ENCODE results near the gene CHTF8. TPM values are rescaled to one million over a fixed set of nuclear protein-coding genes. Genes with fewer than 3 reads are reported as not detected.

Gene CHTF8
- total and polyA plus RNA-seq, 10 of the 15 experiments (the other 5 are each of a cell fraction or from before 2014, with no cell fraction given): 18.5 to 159 (median 102) TPM

- TF ChIP-seq NKRF (conservative IDR thresholded peaks at IDR 0.05): no peak
- no peak for TF ChIP-seq SUPT20H (IDR thresholded peaks at IDR 0.05; ENCODE audit: borderline replicate concordance, control insufficient read depth, low read depth, low read length)
- TF ChIP-seq EGR1 (IDR thresholded peaks at IDR 0.05; ENCODE audit: borderline replicate concordance in 1 of 2, low read depth in 2 of 2, low read length in 2 of 2): peak in 1 of 2 experiments; percentile 79; a peak in 2 of 3 replicates
These were observed 1.1 kb downstream of the CHTF8 start (continued) for GRCh38 chr16:69131167-69131838.

- Histone ChIP-seq H3K79me2 (ENCODE audit: control insufficient read depth, insufficient read depth, low read length) (peaks cover 72% of the 10 kb centered on the region), H3K27me3 (replicated peaks in 1 of 2; ENCODE audit: control insufficient read depth in 2 of 2, insufficient read depth in 2 of 2, low read length in 1 of 2) (no peaks in the 10 kb centered on the region), H3K4me2 (ENCODE audit: control insufficient read depth, insufficient read depth) (peak overlapping the region; percentile 66), H3K9ac (ENCODE audit: control insufficient read depth, insufficient read depth, low read length) (no peak overlapping the region), H4K20me1 (ENCODE audit: control insufficient read depth, insufficient read depth) (no peaks in the 10 kb centered on the region), H3K4me3 (peak overlapping the region; percentile 95), H3K4me1 (ENCODE audit: control insufficient read depth, insufficient read depth, low read length) (peaks cover 2% of the 10 kb centered on the region; the same call in 1 of the 2 replicates), H3K9me3 (replicated peaks; ENCODE audit: control insufficient read depth, insufficient read depth, low read length) (no peaks in the 10 kb centered on the region), H3K27ac (ENCODE audit: control insufficient read depth, insufficient read depth) (peak overlapping the region; percentile 21; the same call in 1 of the 2 replicates), H2AFZ (ENCODE audit: control insufficient read depth, low read depth, low read length) (no peak overlapping the region), H3K36me3 (ENCODE audit: control insufficient read depth in 2 of 2, insufficient read depth in 2 of 2, low read length in 1 of 2) (no peaks in the 10 kb centered on the region; a peak in 1 of 4 replicates)
- intact Hi-C loops (cut with micrococcal nuclease; ENCODE audit: unreplicated experiment) (no loop called here), in situ Hi-C loops (cut with MboI) (no loop called here)
- POLR2A ChIA-PET: interaction anchor here (0.6 to 1.6 kb wide), 2 partner anchors 8 to 9 kb away, joined by 3 to 4 read pairs; no protein-coding TSS in a partner anchor
- no peak for ATAC-seq
- 79% methylated on average over 6 of the region's 6 CpGs for WGBS (ENCODE audit: insufficient coverage, insufficient replicate concordance, low lambda C conversion rate, missing lambda C conversion rate)
- CTCF ChIA-PET: interaction anchor here (0.6 to 3.0 kb wide), 9 partner anchors 17 to 642 kb away, joined by 3 to 17 read pairs (median 3); no protein-coding TSS in a partner anchor
- RAD21 ChIA-PET (ENCODE audit: unreplicated experiment): interaction anchor here (1.6 to 1.8 kb wide), 2 partner anchors 56 to 602 kb away, joined by 4 to 5 read pairs; partner anchors contain the start of gene SNTB2
- no peak for DNase-seq (ENCODE audit: low read depth, low spot score)
- TF ChIP-seq NBN (IDR thresholded peaks at IDR 0.05) (no peak), CHD4 (IDR thresholded peaks at IDR 0.05) (no peak), MTA3 (IDR thresholded peaks at IDR 0.05; ENCODE audit: borderline replicate concordance, low read length) (peak; percentile 55; the same call in 1 of the 2 replicates), RAD21 (IDR thresholded peaks at IDR 0.05; ENCODE audit: insufficient read depth, low read depth, low read length) (no peak), ATF2 (IDR thresholded peaks at IDR 0.05; ENCODE audit: low read length) (peak; percentile 18; the same call in 1 of the 2 replicates), POLR2AphosphoS2 (IDR thresholded peaks at IDR 0.05; ENCODE audit: low read depth, low read length) (0 out of 2 replicates have a peak, but pooled peaks have one; percentile 18), YBX1 (IDR thresholded peaks at IDR 0.05) (no peak)
- FAIRE-seq: no peak
- SMC1A ChIA-PET (ENCODE audit: uncharacterized antibody, unreplicated experiment): interaction anchor here (1.1 to 1.2 kb wide), 3 partner anchors 25 to 57 kb away, joined by 3 to 4 read pairs (median 3); partner anchors contain the start of gene HAS3
- no TSS peak for BruUV-seq (replicated peaks)
These were observed 1.9 kb downstream of the CHTF8 start for GRCh38 chr16:69130461-69130860.

All from GM12878 (cell line).